SK-N-SH treated with all-trans-retinoic acid at 6 μM for 48 hours (cell line): ENCODE results near the gene CTCF.
"Not testable (repeated sequence)": the region's sequence is repeated elsewhere in the genome, so short reads cannot be mapped to it uniquely, and the experiment has no call there.

Experiments
- CSDC2 ChIP-seq: fragments of 250-450 bp; sonication (Bioruptor Pico); IDR thresholded peaks from 2 replicates; pipeline ENCODE4 v1.5.0; 2020; ENCODE audit warnings: mild to moderate bottlenecking, moderate library complexity
- PPARA ChIP-seq: fragments of 250-450 bp; sonication (Bioruptor Pico); IDR thresholded peaks from 2 replicates; pipeline ENCODE4 v1.5.0; 2020; ENCODE audit warnings: mild to moderate bottlenecking, borderline replicate concordance

DNA sequence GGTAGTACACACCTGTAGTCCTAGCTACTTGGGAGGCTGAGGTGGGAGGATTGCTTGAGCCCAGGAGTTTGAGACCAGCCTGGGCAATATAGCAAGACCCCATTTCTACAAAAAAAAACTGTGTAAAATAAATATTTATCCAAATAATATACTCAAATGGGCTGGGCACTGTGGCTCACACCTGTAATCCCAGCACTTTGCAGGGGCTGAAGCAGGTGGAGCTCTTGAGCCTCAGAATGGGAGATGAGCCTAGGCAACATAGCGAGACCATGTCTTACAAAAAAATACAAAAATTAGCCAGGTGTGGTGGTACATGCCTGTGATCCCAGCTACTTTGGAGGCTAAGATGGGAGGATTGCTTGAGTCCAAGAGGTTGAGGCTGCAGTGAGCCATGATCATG lies 48.4 kb upstream of the CTCF start:
- not testable (repeated sequence) for TF ChIP-seq PPARA; CSDC2 (CRISPR knock-in tag)
